PC-3 (cell line): ENCODE measurements around the gene MICALL1. TPM values are rescaled to one million over a fixed set of nuclear protein-coding genes. Genes with fewer than 3 reads are reported as not detected.
A peak's percentile ranks its signal among the peaks of the same experiment; 100 is the strongest.

ENCODE experiments used
- ATAC-seq: fragments of 200-7000 bp; cut with Tn5 transposase; 2 replicates; pipeline ENCODE4 v1.9.1; 2020; ENCODE audit warnings: mild to moderate bottlenecking, moderate library complexity
- BruUV-seq: library from RNA; stranded (reverse); fragments of 400-500 nt; replicated peaks from 2 replicates; lab custom pipeline; 2021; lab: Mats Ljungman, UMichigan
- CTCF ChIA-PET: fragments of 300-600 bp; sonication (Branson Sonifier 250); formaldehyde crosslinking; loops from one replicate; lab custom pipeline; 2022; ENCODE audit warnings: antibody characterized with exemption; lab: Charles Lee
- POLR2A ChIA-PET: fragments of 300-600 bp; sonication (Branson Sonifier 250); formaldehyde crosslinking; loops from one replicate; lab custom pipeline; 2022; ENCODE audit warnings: antibody characterized with exemption; ENCODE audit not compliant: unreplicated experiment; lab: Charles Lee
- DNase-seq: peaks from one replicate; pipeline ENCODE4 v3.0.0-alpha.2; 2015
- H2AFZ ChIP-seq: fragments of 300-600 bp; sonication (generic); 2 replicates; pipeline ENCODE4 v1.6.0; 2016; ENCODE audit warnings: antibody characterized with exemption, low read length
- H3F3A ChIP-seq: fragments of 300-600 bp; sonication (generic); one replicate; pipeline ENCODE4 v1.6.0; 2017; ENCODE audit warnings: antibody characterized with exemption, low read length, control low read depth, mild to moderate bottlenecking; ENCODE audit not compliant: unreplicated experiment
- H3K27ac ChIP-seq: fragments of 300-600 bp; sonication (generic); 2 replicates; pipeline ENCODE4 v1.5.1; 2016; ENCODE audit warnings: mild to moderate bottlenecking, low read length
- H3K27me3 ChIP-seq: fragments of 300-600 bp; sonication (generic); 2 replicates; pipeline ENCODE4 v1.6.1; 2016; ENCODE audit warnings: low read length, mixed read lengths
- H3K36me3 ChIP-seq: fragments of 300-600 bp; sonication (generic); 2 replicates; pipeline ENCODE4 v1.6.1; 2016; ENCODE audit warnings: low read depth, mixed run types, low read length, mixed read lengths
- H3K4me1 ChIP-seq: fragments of 300-600 bp; sonication (generic); 2 replicates; pipeline ENCODE4 v1.5.1; 2016; ENCODE audit warnings: low read length; ENCODE audit not compliant: insufficient read depth
- H3K4me2 ChIP-seq: fragments of 300-600 bp; sonication (generic); 2 replicates; pipeline ENCODE4 v1.6.0; 2016; ENCODE audit warnings: low read length
- H3K4me3 ChIP-seq: fragments of 300-600 bp; sonication (generic); 2 replicates; pipeline ENCODE4 v1.5.1; 2016; ENCODE audit warnings: mild to moderate bottlenecking, low read length, mixed read lengths
- H3K79me2 ChIP-seq: fragments of 300-600 bp; sonication (generic); 2 replicates; pipeline ENCODE4 v1.6.1; 2017; ENCODE audit warnings: low read length, mixed read lengths
- H3K9ac ChIP-seq: fragments of 300-600 bp; sonication (generic); 2 replicates; pipeline ENCODE4 v1.6.0; 2016; ENCODE audit warnings: mild to moderate bottlenecking, low read length
- H3K9me2 ChIP-seq: fragments of 300-600 bp; sonication (generic); replicated peaks from 2 replicates; pipeline ENCODE4 v1.6.1; 2016; ENCODE audit warnings: mixed run types, low read length, mixed read lengths
- H3K9me3 ChIP-seq: fragments of 300-600 bp; sonication (generic); 2 replicates; pipeline ENCODE4 v1.6.1; 2016; ENCODE audit warnings: low read length, mixed read lengths
- H4K20me1 ChIP-seq: fragments of 300-600 bp; sonication (generic); 2 replicates; pipeline ENCODE4 v1.6.1; 2016; ENCODE audit warnings: low read length, mixed read lengths
- CTCF ChIP-seq: fragments of 300-600 bp; sonication (generic); conservative IDR thresholded peaks from 2 replicates; pipeline ENCODE4 v1.5.1; 2017; ENCODE audit warnings: antibody characterized with exemption, low read depth, mild to moderate bottlenecking, low read length
- EZH2 ChIP-seq: fragments of 300-600 bp; sonication (generic); IDR thresholded peaks from one replicate; pipeline ENCODE4 v1.6.1; 2017; ENCODE audit warnings: antibody characterized with exemption, mild to moderate bottlenecking, low read length; ENCODE audit not compliant: unreplicated experiment
- EZH2phosphoT487 ChIP-seq: fragments of 300-600 bp; sonication (generic); IDR thresholded peaks from 2 replicates; pipeline ENCODE4 v1.6.1; 2018; ENCODE audit warnings: mild to moderate bottlenecking, antibody characterized with exemption, low read length, borderline replicate concordance
- intact Hi-C: fragments of 100-400 bp; cut with micrococcal nuclease; formaldehyde crosslinking; loops from 2 replicates; pipeline ENCODE4 v1.9.0; 2023
- total RNA-seq: library from RNA; depleted of rRNA; stranded (reverse); fragments of >200 nt; gene quantifications from 2 replicates; pipeline ENCODE4 v1.2.3, GENCODE V29; 2014

MICALL1 gene
- total RNA-seq, 1 experiment from 2014 or later, result 20.1 TPM

DNA sequence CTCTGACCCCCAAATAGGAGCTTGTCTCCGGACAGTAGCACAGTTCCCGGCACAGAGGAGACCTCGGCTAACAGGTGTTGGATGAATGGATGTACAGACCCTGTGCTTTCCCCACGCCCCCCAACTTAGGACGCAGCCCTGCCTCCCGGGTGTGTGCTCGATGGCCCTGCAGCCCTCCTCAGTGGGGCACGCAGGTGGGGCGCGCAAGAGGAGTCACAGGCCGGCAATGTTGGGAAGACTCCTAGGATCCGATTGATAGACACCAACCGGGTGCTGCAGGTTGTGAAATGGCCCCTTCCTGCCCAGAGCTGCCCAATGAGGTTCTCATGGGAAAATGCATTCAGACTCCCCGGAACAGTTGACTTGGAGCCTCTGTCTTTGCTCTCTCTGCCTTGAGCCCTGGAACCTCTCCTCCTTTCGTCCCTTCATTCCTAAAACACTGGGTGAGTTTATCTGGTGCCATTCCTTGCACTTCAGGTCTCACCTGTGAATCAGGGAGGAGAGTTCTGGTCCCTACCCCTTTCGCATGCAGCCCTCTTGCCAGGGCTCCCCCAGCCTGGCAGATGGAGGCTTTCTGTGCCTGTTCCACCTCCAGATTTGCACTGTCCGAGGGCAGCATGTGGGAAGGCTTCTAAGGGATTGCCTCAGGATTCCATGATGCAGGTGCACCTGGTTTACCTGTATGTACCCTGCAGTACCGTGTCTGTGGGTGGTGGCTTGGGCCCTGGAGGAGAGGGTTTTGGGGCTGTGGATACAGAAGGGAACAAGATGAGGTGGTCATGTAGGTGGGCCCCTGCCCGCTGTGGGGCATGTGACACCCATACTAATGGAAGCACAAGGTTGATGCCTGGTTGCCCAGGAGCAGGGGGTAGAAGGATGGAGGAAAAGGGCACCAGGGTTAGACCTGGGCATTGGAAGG lies 1.2 kb downstream of the MICALL1 start:
- peak overlapping the region; percentile 66 for H3K9ac ChIP-seq
- CTCF ChIA-PET, result interaction anchor here (1.5 kb wide), 1 partner anchor 27 kb away, joined by 3 read pairs; no protein-coding TSS in a partner anchor
- ATAC-seq (no peak), DNase-seq (no peak)
- H3K4me3 ChIP-seq, result peak overlapping the region; percentile 89
- H3K79me2 ChIP-seq, result peaks cover 23% of the 10 kb centered on the region
- no peaks in the 10 kb centered on the region for H3K36me3 ChIP-seq
- TSS peak; percentile 47 for BruUV-seq
- no peak overlapping the region for H3K27ac ChIP-seq
- no peaks in the 10 kb centered on the region for H3K9me3 ChIP-seq
- intact Hi-C loops, result no loop called here
- peak overlapping the region; percentile 9; the same call in 1 of the 2 replicates for H2AFZ ChIP-seq
- H3K27me3 ChIP-seq, result no peaks in the 10 kb centered on the region
- no peaks in the 10 kb centered on the region for H4K20me1 ChIP-seq
- POLR2A ChIA-PET, result no interaction called here
- peak overlapping the region; percentile 96 for H3K4me2 ChIP-seq
- TF ChIP-seq EZH2 (no peak), CTCF (no peak), EZH2phosphoT487 (no peak)
- H3K4me1 ChIP-seq, result peaks cover 25% of the 10 kb centered on the region
- H3K9me2 ChIP-seq, result no peaks in the 10 kb centered on the region
- H3F3A ChIP-seq, result no peaks in the 10 kb centered on the region

DNA sequence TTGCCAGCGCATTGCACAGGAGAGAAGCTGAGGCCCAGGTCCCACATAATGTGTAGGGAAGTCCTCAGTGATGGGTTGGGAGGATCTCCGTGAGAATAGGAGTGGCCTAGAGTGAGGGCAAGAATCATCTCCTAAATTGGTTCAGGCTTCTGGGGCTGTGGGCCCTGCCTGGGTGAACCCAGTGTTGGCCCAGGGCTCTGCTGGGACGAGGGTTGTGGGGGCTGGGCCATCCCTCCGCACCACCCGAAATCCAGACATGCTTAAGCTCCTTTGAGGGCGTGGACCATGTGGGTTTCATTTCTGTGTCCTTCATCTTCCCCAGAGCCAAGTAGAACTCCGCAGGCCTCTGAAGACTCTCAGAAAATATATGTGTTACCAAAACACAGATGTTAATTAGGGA lies 3.7 kb downstream of the MICALL1 start:
- no peak for DNase-seq
- Histone ChIP-seq H3K4me3 (no peak overlapping the region), H3K4me1 (peaks cover 20% of the 10 kb centered on the region), H3K9me3 (no peaks in the 10 kb centered on the region), H3K9me2 (no peaks in the 10 kb centered on the region), H3K79me2 (peaks cover 23% of the 10 kb centered on the region), H3K27ac (no peak overlapping the region), H2AFZ (no peak overlapping the region), H3K4me2 (no peak overlapping the region), H3K9ac (no peak overlapping the region), H3K27me3 (no peaks in the 10 kb centered on the region), H4K20me1 (no peaks in the 10 kb centered on the region), H3K36me3 (no peaks in the 10 kb centered on the region), H3F3A (no peaks in the 10 kb centered on the region)
- intact Hi-C loops, result no loop called here
- ChIA-PET CTCF (no interaction called here), POLR2A (no interaction called here)
- BruUV-seq, result no TSS peak
- no peak for ATAC-seq
- no peak for TF ChIP-seq EZH2
- TF ChIP-seq EZH2phosphoT487, result no peak
- no peak for TF ChIP-seq CTCF
